ENCODE results near the gene PHACTR1.

The PHACTR1 gene

GRCh38 chr6:13163161-13163944, 446.8 kb downstream of the PHACTR1 start:
- Histone ChIP-seq H3K36me3 (ENCODE audit: control insufficient read depth in 2 of 2, insufficient read depth in 2 of 2, low read length in 2 of 2) (no peaks in the 10 kb centered on the region), H3K4me1 (ENCODE audit: control insufficient read depth in 2 of 2, insufficient read depth in 2 of 2, low read length in 2 of 2) (no peaks in the 10 kb centered on the region)

GRCh38 chr6:13164291-13164690, 447.7 kb downstream of the PHACTR1 start:
- Histone ChIP-seq H3K4me3 (ENCODE audit: low read length in 2 of 2) (no peak overlapping the region), H3K27me3 (ENCODE audit: control insufficient read depth in 2 of 2, insufficient read depth in 2 of 2, low read length in 2 of 2) (no peaks in the 10 kb centered on the region), H3K9me3 (ENCODE audit: control insufficient read depth in 2 of 2, low read length in 2 of 2) (no peaks in the 10 kb centered on the region), H3K9ac (ENCODE audit: low read depth in 1 of 2, low read length in 2 of 2) (no peak overlapping the region), H3K36me3 (ENCODE audit: control insufficient read depth in 2 of 2, insufficient read depth in 2 of 2, low read length in 2 of 2) (no peaks in the 10 kb centered on the region), H3K4me1 (ENCODE audit: control insufficient read depth in 2 of 2, insufficient read depth in 2 of 2, low read length in 2 of 2) (no peaks in the 10 kb centered on the region), H3K27ac (ENCODE audit: low read depth in 2 of 2, low read length in 2 of 2) (no peak overlapping the region)

More at GRCh38 chr6:13163161-13163944, 446.8 kb downstream of the PHACTR1 start:
- H3K9me3 ChIP-seq (ENCODE audit: control insufficient read depth in 2 of 2, low read length in 2 of 2) = no peaks in the 10 kb centered on the region
- no peak overlapping the region for H3K9ac ChIP-seq (ENCODE audit: low read depth in 1 of 2, low read length in 2 of 2)
- H3K4me3 ChIP-seq (ENCODE audit: low read length in 2 of 2) = no peak overlapping the region
- H3K27me3 ChIP-seq (ENCODE audit: control insufficient read depth in 2 of 2, insufficient read depth in 2 of 2, low read length in 2 of 2) = no peaks in the 10 kb centered on the region
- no peak overlapping the region for H3K27ac ChIP-seq (ENCODE audit: low read depth in 2 of 2, low read length in 2 of 2)

- Histone ChIP-seq H3K27ac (ENCODE audit: low read depth in 2 of 2, low read length in 2 of 2) (no peak overlapping the region), H3K4me1 (ENCODE audit: control insufficient read depth in 2 of 2, insufficient read depth in 2 of 2, low read length in 2 of 2) (no peaks in the 10 kb centered on the region), H3K9me3 (ENCODE audit: control insufficient read depth in 2 of 2, low read length in 2 of 2) (no peaks in the 10 kb centered on the region), H3K9ac (ENCODE audit: low read depth in 1 of 2, low read length in 2 of 2) (no peak overlapping the region), H3K36me3 (ENCODE audit: control insufficient read depth in 2 of 2, insufficient read depth in 2 of 2, low read length in 2 of 2) (no peaks in the 10 kb centered on the region), H3K4me3 (ENCODE audit: low read length in 2 of 2) (no peak overlapping the region), H3K27me3 (ENCODE audit: control insufficient read depth in 2 of 2, insufficient read depth in 2 of 2, low read length in 2 of 2) (no peaks in the 10 kb centered on the region)
These were observed 449.1 kb downstream of the PHACTR1 start for GRCh38 chr6:13165502-13166172.

- Histone ChIP-seq H3K9ac (ENCODE audit: low read depth in 1 of 2, low read length in 2 of 2) (no peak overlapping the region), H3K36me3 (ENCODE audit: control insufficient read depth in 2 of 2, insufficient read depth in 2 of 2, low read length in 2 of 2) (no peaks in the 10 kb centered on the region), H3K27ac (ENCODE audit: low read depth in 2 of 2, low read length in 2 of 2) (no peak overlapping the region), H3K4me3 (ENCODE audit: low read length in 2 of 2) (no peak overlapping the region), H3K9me3 (ENCODE audit: control insufficient read depth in 2 of 2, low read length in 2 of 2) (no peaks in the 10 kb centered on the region), H3K27me3 (ENCODE audit: control insufficient read depth in 2 of 2, insufficient read depth in 2 of 2, low read length in 2 of 2) (no peaks in the 10 kb centered on the region), H3K4me1 (ENCODE audit: control insufficient read depth in 2 of 2, insufficient read depth in 2 of 2, low read length in 2 of 2) (no peaks in the 10 kb centered on the region)
These were observed 449.7 kb downstream of the PHACTR1 start for GRCh38 chr6:13166269-13166668.

- no peak overlapping the region for H3K9ac ChIP-seq (ENCODE audit: low read depth in 1 of 2, low read length in 2 of 2)
- no peak overlapping the region for H3K4me3 ChIP-seq (ENCODE audit: low read length in 2 of 2)
These were observed 450.3 kb downstream of the PHACTR1 start for GRCh38 chr6:13166916-13167315.

GRCh38 chr6:13172291-13172690, 455.7 kb downstream of the PHACTR1 start:
- H3K4me1 ChIP-seq (ENCODE audit: control insufficient read depth in 2 of 2, insufficient read depth in 2 of 2, low read length in 2 of 2) = no peaks in the 10 kb centered on the region
- no peaks in the 10 kb centered on the region for H3K27me3 ChIP-seq (ENCODE audit: control insufficient read depth in 2 of 2, insufficient read depth in 2 of 2, low read length in 2 of 2)
- H3K9ac ChIP-seq (ENCODE audit: low read depth in 1 of 2, low read length in 2 of 2) = no peak overlapping the region
- H3K4me3 ChIP-seq (ENCODE audit: low read length in 2 of 2) = no peak overlapping the region
- no peaks in the 10 kb centered on the region for H3K9me3 ChIP-seq (ENCODE audit: control insufficient read depth in 2 of 2, low read length in 2 of 2)
- H3K27ac ChIP-seq (ENCODE audit: low read depth in 2 of 2, low read length in 2 of 2) = no peak overlapping the region
- no peaks in the 10 kb centered on the region for H3K36me3 ChIP-seq (ENCODE audit: control insufficient read depth in 2 of 2, insufficient read depth in 2 of 2, low read length in 2 of 2)

More at GRCh38 chr6:13166916-13167315, 450.3 kb downstream of the PHACTR1 start:
- Histone ChIP-seq H3K4me1 (ENCODE audit: control insufficient read depth in 2 of 2, insufficient read depth in 2 of 2, low read length in 2 of 2) (no peaks in the 10 kb centered on the region), H3K9me3 (ENCODE audit: control insufficient read depth in 2 of 2, low read length in 2 of 2) (no peaks in the 10 kb centered on the region), H3K27ac (ENCODE audit: low read depth in 2 of 2, low read length in 2 of 2) (no peak overlapping the region), H3K36me3 (ENCODE audit: control insufficient read depth in 2 of 2, insufficient read depth in 2 of 2, low read length in 2 of 2) (no peaks in the 10 kb centered on the region), H3K27me3 (ENCODE audit: control insufficient read depth in 2 of 2, insufficient read depth in 2 of 2, low read length in 2 of 2) (no peaks in the 10 kb centered on the region)

- Histone ChIP-seq H3K27me3 (ENCODE audit: control insufficient read depth in 2 of 2, insufficient read depth in 2 of 2, low read length in 2 of 2) (no peaks in the 10 kb centered on the region), H3K36me3 (ENCODE audit: control insufficient read depth in 2 of 2, insufficient read depth in 2 of 2, low read length in 2 of 2) (no peaks in the 10 kb centered on the region), H3K9ac (ENCODE audit: low read depth in 1 of 2, low read length in 2 of 2) (no peak overlapping the region), H3K4me1 (ENCODE audit: control insufficient read depth in 2 of 2, insufficient read depth in 2 of 2, low read length in 2 of 2) (no peaks in the 10 kb centered on the region), H3K9me3 (ENCODE audit: control insufficient read depth in 2 of 2, low read length in 2 of 2) (no peaks in the 10 kb centered on the region), H3K4me3 (ENCODE audit: low read length in 2 of 2) (no peak overlapping the region), H3K27ac (ENCODE audit: low read depth in 2 of 2, low read length in 2 of 2) (no peak overlapping the region)
These were observed 458.5 kb downstream of the PHACTR1 start for GRCh38 chr6:13175087-13175486.

- Histone ChIP-seq H3K4me3 (ENCODE audit: low read length in 2 of 2) (no peak overlapping the region), H3K36me3 (ENCODE audit: control insufficient read depth in 2 of 2, insufficient read depth in 2 of 2, low read length in 2 of 2) (no peaks in the 10 kb centered on the region), H3K9me3 (ENCODE audit: control insufficient read depth in 2 of 2, low read length in 2 of 2) (no peaks in the 10 kb centered on the region), H3K27me3 (ENCODE audit: control insufficient read depth in 2 of 2, insufficient read depth in 2 of 2, low read length in 2 of 2) (no peaks in the 10 kb centered on the region), H3K9ac (ENCODE audit: low read depth in 1 of 2, low read length in 2 of 2) (no peak overlapping the region), H3K27ac (ENCODE audit: low read depth in 2 of 2, low read length in 2 of 2) (no peak overlapping the region), H3K4me1 (ENCODE audit: control insufficient read depth in 2 of 2, insufficient read depth in 2 of 2, low read length in 2 of 2) (no peaks in the 10 kb centered on the region)
These were observed 459.2 kb downstream of the PHACTR1 start for GRCh38 chr6:13175759-13176158.

- Histone ChIP-seq H3K9me3 (ENCODE audit: control insufficient read depth in 2 of 2, low read length in 2 of 2) (no peaks in the 10 kb centered on the region), H3K27me3 (ENCODE audit: control insufficient read depth in 2 of 2, insufficient read depth in 2 of 2, low read length in 2 of 2) (no peaks in the 10 kb centered on the region), H3K27ac (ENCODE audit: low read depth in 2 of 2, low read length in 2 of 2) (no peak overlapping the region), H3K4me3 (ENCODE audit: low read length in 2 of 2) (no peak overlapping the region), H3K4me1 (ENCODE audit: control insufficient read depth in 2 of 2, insufficient read depth in 2 of 2, low read length in 2 of 2) (no peaks in the 10 kb centered on the region), H3K36me3 (ENCODE audit: control insufficient read depth in 2 of 2, insufficient read depth in 2 of 2, low read length in 2 of 2) (no peaks in the 10 kb centered on the region), H3K9ac (ENCODE audit: low read depth in 1 of 2, low read length in 2 of 2) (no peak overlapping the region)
These were observed 461.1 kb downstream of the PHACTR1 start for GRCh38 chr6:13177664-13178063.

GRCh38 chr6:13178107-13178506, 461.5 kb downstream of the PHACTR1 start:
- H3K27me3 ChIP-seq (ENCODE audit: control insufficient read depth in 2 of 2, insufficient read depth in 2 of 2, low read length in 2 of 2) = no peaks in the 10 kb centered on the region
- no peaks in the 10 kb centered on the region for H3K9me3 ChIP-seq (ENCODE audit: control insufficient read depth in 2 of 2, low read length in 2 of 2)
- no peaks in the 10 kb centered on the region for H3K36me3 ChIP-seq (ENCODE audit: control insufficient read depth in 2 of 2, insufficient read depth in 2 of 2, low read length in 2 of 2)
- no peak overlapping the region for H3K4me3 ChIP-seq (ENCODE audit: low read length in 2 of 2)
- no peaks in the 10 kb centered on the region for H3K4me1 ChIP-seq (ENCODE audit: control insufficient read depth in 2 of 2, insufficient read depth in 2 of 2, low read length in 2 of 2)
- no peak overlapping the region for H3K9ac ChIP-seq (ENCODE audit: low read depth in 1 of 2, low read length in 2 of 2)
- no peak overlapping the region for H3K27ac ChIP-seq (ENCODE audit: low read depth in 2 of 2, low read length in 2 of 2)
